HG03060 (cell line): ENCODE data around the gene PDGFA.

Source experiments
- ATAC-seq: cut with Tn5 transposase; IDR thresholded peaks from one replicate; pipeline ENCODE4 v1.9.1; 2021; ENCODE audit warnings: low read depth, moderate number of reproducible peaks; ENCODE audit not compliant: unreplicated experiment

Gene PDGFA

GRCh38 chr7:520503-521161 is 986 bp upstream of the PDGFA start:
- no peak for ATAC-seq

GRCh38 chr7:518630-519483 is 789 bp downstream of the PDGFA start:
- no peak for ATAC-seq

- ATAC-seq = no peak
Observed at GRCh38 chr7:517774-518629, 1.6 kb downstream of the PDGFA start.

GRCh38 chr7:516606-517456 is 2.8 kb downstream of the PDGFA start:
- ATAC-seq = no peak

- ATAC-seq = no peak
Observed at GRCh38 chr7:516216-516605, 3.4 kb downstream of the PDGFA start.

GRCh38 chr7:515628-516027 is 4.0 kb downstream of the PDGFA start:
- no peak for ATAC-seq

- no peak for ATAC-seq
Observed at GRCh38 chr7:514651-515598, 4.7 kb downstream of the PDGFA start.

GRCh38 chr7:514242-514641 is 5.4 kb downstream of the PDGFA start:
- ATAC-seq = no peak

- ATAC-seq = no peak
Observed at GRCh38 chr7:513521-514166, 6.0 kb downstream of the PDGFA start.

GRCh38 chr7:512541-513311 is 6.9 kb downstream of the PDGFA start:
- no peak for ATAC-seq

GRCh38 chr7:512146-512510 is 7.5 kb downstream of the PDGFA start:
- no peak for ATAC-seq

GRCh38 chr7:511476-512145 is 8.0 kb downstream of the PDGFA start:
- ATAC-seq = no peak

GRCh38 chr7:510782-511281 is 8.8 kb downstream of the PDGFA start:
- ATAC-seq = no peak

GRCh38 chr7:510131-510481 is 9.5 kb downstream of the PDGFA start:
- no peak for ATAC-seq

- no peak for ATAC-seq
Observed at GRCh38 chr7:509426-510130, 10.1 kb downstream of the PDGFA start.

- no peak for ATAC-seq
Observed at GRCh38 chr7:508461-509170, 11.0 kb downstream of the PDGFA start.
